Kidney (tissue), 14 donors: Measurements from ENCODE around the gene LHPP. TPM values are rescaled to one million over a fixed set of nuclear protein-coding genes. Genes with fewer than 3 reads are reported as not detected.

Experiments used
- DNase-seq, 5 donors: peaks; one replicate each; pipeline ENCODE4 v3.0.0-alpha.2; 2013 to 2020
- FAIRE-seq: peaks from 2 replicates; lab custom pipeline; 2012; peaks lifted over from hg19 to GRCh38; lab: Jason Lieb, UNC
- H3K27ac ChIP-seq, 2 donors: one replicate each; pipeline ENCODE4 v1.7.0; 2013; ENCODE audit warnings: low read depth in 2 of 2, low read length in 2 of 2, inconsistent platforms in 1 of 2
- H3K27me3 ChIP-seq: one replicate; pipeline ENCODE4 v1.7.1; 2013; ENCODE audit warnings: low read length, inconsistent platforms; ENCODE audit not compliant: control insufficient read depth, insufficient read depth
- H3K36me3 ChIP-seq, 3 donors: one replicate each; pipeline versions ENCODE4 v1.7.0 to v1.7.1; 2013; ENCODE audit warnings: low read length in 3 of 3, control low read depth in 1 of 3, inconsistent platforms in 1 of 3; ENCODE audit not compliant: insufficient read depth in 3 of 3, control insufficient read depth in 2 of 3
- H3K4me1 ChIP-seq, 3 donors: one replicate each; pipeline versions ENCODE4 v1.7.0 to v1.7.1; 2013; ENCODE audit warnings: low read length in 3 of 3, inconsistent platforms in 1 of 3, low read depth in 1 of 3; ENCODE audit not compliant: control insufficient read depth in 2 of 3, insufficient read depth in 2 of 3
- H3K4me3 ChIP-seq, 3 donors: one replicate each; pipeline versions ENCODE4 v1.7.0 to v1.8.1; 2013; ENCODE audit warnings: low read length in 3 of 3, control low read depth in 1 of 3, inconsistent platforms in 1 of 3
- H3K9ac ChIP-seq, 3 donors: one replicate each; pipeline versions ENCODE4 v1.7.0 to v1.7.1; 2013; ENCODE audit warnings: low read length in 3 of 3, control low read depth in 1 of 3, inconsistent platforms in 1 of 3
- H3K9me3 ChIP-seq, 3 donors: one replicate each; pipeline versions ENCODE4 v1.7.0 to v1.7.1; 2013; ENCODE audit warnings: low read length in 3 of 3, control low read depth in 1 of 3, inconsistent platforms in 1 of 3; ENCODE audit not compliant: control insufficient read depth in 2 of 3, insufficient read depth in 1 of 3
- intact Hi-C: fragments of 100-400 bp; cut with DNase I; formaldehyde crosslinking; loops from one replicate; pipeline ENCODE4 v1.11.1; 2022
- polyA plus RNA-seq: library from polyadenylated mRNA; stranded (reverse); fragments of 350-450 nt; fragmentation: Illumina TruSeq; extraction: RNeasy Lipid Tissue Mini Kit (QIAGEN cat#74804); gene quantifications from one replicate; pipeline ENCODE4 v1.2.3, GENCODE V29; 2014; ENCODE audit warnings: low read depth, low replicate concordance; ENCODE audit not compliant: insufficient read depth
- total RNA-seq: library from RNA; stranded (reverse); fragmentation: NEBNext Ultra II Directional; extraction: Animal tissue kit (Norgen Biotek cat#: 25700); gene quantifications from one replicate; pipeline ENCODE4 v1.2.1, GENCODE V29; 2021
- TF ChIP-seq, protein P1 (sequence below): IDR thresholded peaks from 3 replicates; pipeline ENCODE4 v1.5.1; 2012; ENCODE audit warnings: mild to moderate bottlenecking, moderate library complexity, borderline replicate concordance; ENCODE audit not compliant: insufficient read depth; ENCODE audit errors: extremely low read depth
- donor health status: control.
- donor health status: control.
- donor health status: control.
- donor health status: control.
- donor health status: control.
- donor health status: DM: yes; HTN: yes; CAD: no.
- donor health status: Normal renal cell carcinoma (clear cell type).

Gene LHPP
- total and polyA plus RNA-seq, 2 donors from 2014 or later = 16.6 to 52.5 TPM

DNA sequence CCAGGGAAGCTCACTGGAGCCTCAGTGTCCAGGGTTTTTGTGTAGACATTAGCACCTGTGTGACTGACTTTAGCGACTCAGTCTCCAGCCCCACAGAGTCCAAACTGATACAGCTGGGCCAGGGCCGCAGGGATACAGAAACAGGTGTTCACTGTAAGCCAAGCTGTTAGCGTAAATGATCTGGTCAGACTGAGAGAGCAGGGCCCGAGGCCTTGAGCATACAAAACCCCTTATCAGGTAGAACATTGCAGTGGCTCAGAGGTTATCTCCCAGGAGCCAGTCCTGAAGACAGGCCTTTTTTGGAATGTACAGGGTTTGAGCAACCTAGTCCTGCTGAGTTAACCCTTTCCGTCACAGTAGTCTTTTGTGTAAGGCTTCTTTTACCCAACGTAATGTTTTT, 25.0 kb downstream of the LHPP start:
- Histone ChIP-seq H3K4me3 (no peak overlapping the region), H3K9me3 (no peaks in the 10 kb centered on the region), H3K27ac (no peak overlapping the region), H3K9ac (no peak overlapping the region), H3K27me3 (no peaks in the 10 kb centered on the region), H3K36me3 (peaks cover 0 to 6% (median 2%) of the 10 kb centered on the region in 3 donors), H3K4me1 (peaks cover 0 to 3% (median 0%) of the 10 kb centered on the region in 3 donors)
- FAIRE-seq (no peak), DNase-seq (no peak)
- intact Hi-C loops = no loop called here
- TF ChIP-seq, protein P1, sequence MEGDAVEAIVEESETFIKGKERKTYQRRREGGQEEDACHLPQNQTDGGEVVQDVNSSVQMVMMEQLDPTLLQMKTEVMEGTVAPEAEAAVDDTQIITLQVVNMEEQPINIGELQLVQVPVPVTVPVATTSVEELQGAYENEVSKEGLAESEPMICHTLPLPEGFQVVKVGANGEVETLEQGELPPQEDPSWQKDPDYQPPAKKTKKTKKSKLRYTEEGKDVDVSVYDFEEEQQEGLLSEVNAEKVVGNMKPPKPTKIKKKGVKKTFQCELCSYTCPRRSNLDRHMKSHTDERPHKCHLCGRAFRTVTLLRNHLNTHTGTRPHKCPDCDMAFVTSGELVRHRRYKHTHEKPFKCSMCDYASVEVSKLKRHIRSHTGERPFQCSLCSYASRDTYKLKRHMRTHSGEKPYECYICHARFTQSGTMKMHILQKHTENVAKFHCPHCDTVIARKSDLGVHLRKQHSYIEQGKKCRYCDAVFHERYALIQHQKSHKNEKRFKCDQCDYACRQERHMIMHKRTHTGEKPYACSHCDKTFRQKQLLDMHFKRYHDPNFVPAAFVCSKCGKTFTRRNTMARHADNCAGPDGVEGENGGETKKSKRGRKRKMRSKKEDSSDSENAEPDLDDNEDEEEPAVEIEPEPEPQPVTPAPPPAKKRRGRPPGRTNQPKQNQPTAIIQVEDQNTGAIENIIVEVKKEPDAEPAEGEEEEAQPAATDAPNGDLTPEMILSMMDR = no peak

DNA sequence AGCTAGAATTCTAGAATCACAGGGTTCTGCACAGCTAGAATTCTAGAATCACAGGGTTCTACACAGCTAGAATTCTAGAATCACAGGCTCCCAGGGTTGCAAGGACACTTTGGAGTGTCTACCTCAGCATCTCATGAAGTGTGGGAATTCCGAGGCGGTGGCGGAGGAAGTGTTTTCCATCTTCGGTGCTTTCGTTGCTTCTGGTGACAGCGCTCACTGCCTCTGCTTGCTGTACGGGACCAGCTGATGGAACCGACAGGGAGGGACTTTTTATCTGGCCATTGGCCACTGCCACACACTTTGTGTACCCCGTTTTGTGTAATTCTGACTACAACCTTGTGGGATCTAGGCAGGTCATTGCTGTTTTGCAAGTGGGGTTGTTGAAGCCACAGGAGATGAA, 29.5 kb downstream of the LHPP start:
- Histone ChIP-seq H3K4me3 (no peak overlapping the region), H3K27me3 (no peaks in the 10 kb centered on the region), H3K36me3 (peaks cover 0 to 6% (median 2%) of the 10 kb centered on the region in 3 donors), H3K4me1 (no peaks in the 10 kb centered on the region), H3K9me3 (no peaks in the 10 kb centered on the region), H3K9ac (no peak overlapping the region), H3K27ac (no peak overlapping the region)
- peak in 1 of 5 donors; percentile 9 for DNase-seq
- no peak for FAIRE-seq
- intact Hi-C loops = no loop called here
- TF ChIP-seq, protein P1 = no peak

DNA sequence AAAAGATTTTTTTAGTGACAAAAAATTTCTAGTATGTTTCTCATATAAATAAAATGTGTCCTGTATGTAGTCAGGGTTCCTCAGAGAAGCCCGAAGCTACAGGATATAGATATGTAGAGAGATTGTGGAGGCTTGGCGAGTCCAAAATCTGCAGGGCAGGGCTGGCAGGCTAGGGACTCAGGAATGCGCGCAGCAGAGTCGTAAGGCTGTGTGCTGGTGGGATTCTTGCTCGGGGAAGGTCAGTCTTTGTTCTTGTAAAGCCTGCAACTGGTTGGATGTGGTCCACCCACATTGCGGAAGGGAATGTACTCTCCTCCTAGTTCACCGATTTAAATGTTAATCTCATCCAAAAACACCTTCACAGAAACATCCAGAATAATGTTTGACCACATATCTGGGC, 30.6 kb downstream of the LHPP start:
- DNase-seq = peak in 1 of 5 donors; percentile 14
- Histone ChIP-seq H3K4me1 (no peaks in the 10 kb centered on the region), H3K9me3 (no peaks in the 10 kb centered on the region), H3K27ac (no peak overlapping the region), H3K4me3 (no peak overlapping the region), H3K9ac (no peak overlapping the region), H3K36me3 (peaks cover 0 to 6% (median 2%) of the 10 kb centered on the region in 3 donors), H3K27me3 (no peaks in the 10 kb centered on the region)
- TF ChIP-seq, protein P1 = no peak
- no peak for FAIRE-seq
- intact Hi-C loops = no loop called here
